HepG2 (cell line): ENCODE measurements around the gene BANP. TPM values are rescaled to one million over a fixed set of nuclear protein-coding genes. Genes with fewer than 3 reads are reported as not detected.
A peak's percentile ranks its signal among the peaks of the same experiment; 100 is the strongest.
"Not testable (repeated sequence)": the region's sequence is repeated elsewhere in the genome, so short reads cannot be mapped to it uniquely, and the experiment has no call there.

Source experiments
- ATAC-seq: fragments of 200-7000 bp; cut with Tn5 transposase; 3 replicates; pipeline ENCODE4 v1.9.1; 2020; ENCODE audit warnings: mild to moderate bottlenecking, moderate library complexity
- BruUV-seq: library from RNA; stranded (reverse); fragments of 400-500 nt; replicated peaks from 2 replicates; lab custom pipeline; 2021; lab: Mats Ljungman, UMichigan
- CTCF ChIA-PET: fragments of 300-600 bp; formaldehyde crosslinking; extraction: SDS; loops from one replicate; lab custom pipeline; 2021; ENCODE audit warnings: low total read pairs, inconsistent platforms, low intra/inter-chr PET ratio; lab: Yijun Ruan, JAX
- POLR2A ChIA-PET: fragments of 350-600 bp; sonication (Branson Sonifier 250); formaldehyde crosslinking; loops from one replicate; lab custom pipeline; 2020; ENCODE audit warnings: antibody characterized with exemption, inconsistent platforms; lab: Yijun Ruan, JAX
- DNase-seq: peaks from one replicate; pipeline ENCODE4 v3.0.0-alpha.2; 2015; ENCODE audit warnings: low spot score
- FAIRE-seq: peaks from 3 replicates; lab custom pipeline; 2011; peaks lifted over from hg19 to GRCh38; lab: Jason Lieb, UNC
- H2AFZ ChIP-seq: one replicate; pipeline ENCODE4 v1.6.1; 2011; ENCODE audit warnings: low read length, inconsistent platforms
- H3K27ac ChIP-seq: fragments of 300-600 bp; 3 replicates; pipeline ENCODE4 v1.8.0; 2011; ENCODE audit warnings: mixed run types, mild to moderate bottlenecking, mixed read lengths, low read length, inconsistent platforms; ENCODE audit not compliant: insufficient read depth; ENCODE audit errors: extremely low read length
- H3K27me3 ChIP-seq, 2 experiments: fragments of 200-600 bp in 1 of 2; 2 replicates in 1 of 2; 3 replicates in 1 of 2; pipeline versions ENCODE4 v1.6.0 to v1.8.0; 2011; ENCODE audit warnings: low read length in 2 of 2, mild to moderate bottlenecking in 2 of 2, moderate library complexity in 2 of 2, inconsistent platforms in 1 of 2; ENCODE audit not compliant: insufficient read depth in 2 of 2, control insufficient read depth in 1 of 2
- H3K36me3 ChIP-seq, 2 experiments: fragments of 200-600 bp in 1 of 2; replicated peaks in 1 of 2; 2 replicates in 1 of 2; 3 replicates in 1 of 2; pipeline versions ENCODE4 v1.5.1 to v1.8.0; 2011; ENCODE audit warnings: low read length in 2 of 2, inconsistent platforms in 1 of 2; ENCODE audit not compliant: insufficient read depth in 2 of 2, control insufficient read depth in 1 of 2
- H3K4me1 ChIP-seq: 2 replicates; pipeline ENCODE4 v1.5.1; 2012; ENCODE audit warnings: low read length, inconsistent platforms; ENCODE audit not compliant: insufficient read depth
- H3K4me2 ChIP-seq: 2 replicates; pipeline ENCODE4 v1.6.0; 2011; ENCODE audit warnings: low read depth, low read length, inconsistent platforms
- H3K4me3 ChIP-seq, 3 experiments: fragments of 200-600 bp in 1 of 3; sonication (generic), shearing (Covaris generic) in 1 of 3; replicated peaks in 1 of 3; 2 replicates each; pipeline ENCODE4 v1.5.1; 2011 to 2016; ENCODE audit warnings: low read length in 3 of 3, inconsistent platforms in 2 of 3, low read depth in 2 of 3, mild to moderate bottlenecking in 2 of 3, control low read depth in 1 of 3, mixed read lengths in 1 of 3; ENCODE audit not compliant: insufficient read depth in 1 of 3
- H3K79me2 ChIP-seq: one replicate; pipeline ENCODE4 v1.6.1; 2011; ENCODE audit warnings: low read length, inconsistent platforms; ENCODE audit not compliant: insufficient read depth
- H3K9ac ChIP-seq: 2 replicates; pipeline ENCODE4 v1.6.0; 2011; ENCODE audit warnings: mild to moderate bottlenecking, low read depth, low read length, inconsistent platforms; ENCODE audit not compliant: insufficient read depth
- H3K9me3 ChIP-seq: 2 replicates; pipeline ENCODE4 v1.5.1; 2012; ENCODE audit warnings: mild to moderate bottlenecking, low read length
- H4K20me1 ChIP-seq: 2 replicates; pipeline ENCODE4 v1.6.0; 2011; ENCODE audit warnings: inconsistent platforms, mild to moderate bottlenecking, low read length, moderate library complexity; ENCODE audit not compliant: insufficient read depth
- HNF4A ChIP-seq: sonication (generic); formaldehyde crosslinking; IDR thresholded peaks from 2 replicates; pipeline ENCODE4 v1.4.0; 2020; ENCODE audit warnings: missing genetic modification reagents
- HOXA3 ChIP-seq: sonication (generic); formaldehyde crosslinking; IDR thresholded peaks from 2 replicates; pipeline ENCODE4 v1.5.0; 2020; ENCODE audit warnings: missing genetic modification reagents
- MNT ChIP-seq: fragments of 450-650 bp; IDR thresholded peaks from 2 replicates; pipeline ENCODE4 v1.6.1; 2016
- ZFP36L2 ChIP-seq: sonication (generic); formaldehyde crosslinking; IDR thresholded peaks from 2 replicates; pipeline ENCODE4 v1.4.0; 2020; ENCODE audit warnings: missing genetic modification reagents
- ZNF121 ChIP-seq: sonication (generic); formaldehyde crosslinking; IDR thresholded peaks from 2 replicates; pipeline ENCODE4 v1.5.0; 2020; ENCODE audit warnings: mild to moderate bottlenecking, missing genetic modification reagents
- ZNF317 ChIP-seq: sonication (generic); formaldehyde crosslinking; IDR thresholded peaks from 2 replicates; pipeline ENCODE4 v1.5.0; 2020; ENCODE audit warnings: mild to moderate bottlenecking, missing genetic modification reagents
- ZNF652 ChIP-seq: IDR thresholded peaks from 2 replicates; pipeline ENCODE4 v1.6.1; 2016; ENCODE audit warnings: low read depth, borderline replicate concordance
- ZNF687 ChIP-seq: sonication (generic); formaldehyde crosslinking; IDR thresholded peaks from 2 replicates; pipeline ENCODE4 v1.5.1; 2020; ENCODE audit warnings: mild to moderate bottlenecking, missing genetic modification reagents, moderate library complexity
- ZNF768 ChIP-seq: sonication (generic); formaldehyde crosslinking; IDR thresholded peaks from 2 replicates; pipeline ENCODE4 v1.4.0; 2020; ENCODE audit warnings: missing genetic modification reagents
- WGBS: methylation state at CpG from one replicate; pipeline ENCODE4 v1.1.6; 2017; ENCODE audit warnings: low lambda C conversion rate; 5-methylcytosine and 5-hydroxymethylcytosine counted together
- in situ Hi-C: cut with HindIII; loops from 2 replicates; pipeline ENCODE4 v1.10.0; 2017; ENCODE audit warnings: low pct_unique_long_range_greater_than_20kb; ENCODE audit not compliant: extremely low pct_ligation_motif_present
- intact Hi-C: fragments of 100-400 bp; cut with micrococcal nuclease; formaldehyde crosslinking; loops from one replicate; pipeline ENCODE4 v1.10.0; 2022; ENCODE audit not compliant: unreplicated experiment
- polyA plus RNA-seq, 8 experiments: library from polyadenylated mRNA; depleted of rRNA in 3 of 8; stranded (reverse) in 7 of 8; unstranded in 1 of 8; fragments of >200 nt; fragmentation: Illumina TruSeq in 4 of 8; extraction: Trizol in 4 of 8; gene quantifications; 2 replicates each; pipeline versions ENCODE4 v1.2.1 to v1.2.3, GENCODE V29; 2011 to 2016; ENCODE audit warnings: low read depth in 4 of 8, missing spikeins in 1 of 8, mixed read lengths in 1 of 8; ENCODE audit not compliant: insufficient read depth in 1 of 8
- total RNA-seq, 5 experiments: library from RNA; depleted of rRNA; stranded (reverse); fragments of >200 nt; fragmentation: Illumina TruSeq; extraction: Trizol; gene quantifications; 2 replicates each; pipeline ENCODE4 v1.2.3, GENCODE V29; 2016; ENCODE audit warnings: low read depth in 1 of 5

Gene BANP
- total and polyA plus RNA-seq, 2 of the 13 experiments (the other 11 are each of a cell fraction or from before 2014, with no cell fraction given) = 20.2 to 23.8 TPM

GRCh38 chr16:87996962-87997880 is 46.0 kb downstream of the BANP start:
- H3K36me3 ChIP-seq = peaks cover 4 to 15% of the 10 kb centered on the region in 2 experiments; a peak in 4 of 5 replicates
- peaks cover 11% of the 10 kb centered on the region; the same call in 1 of the 2 replicates for H3K4me1 ChIP-seq
- WGBS = 94% methylated on average over 8 of the region's 8 CpGs
- in situ Hi-C loops (no loop called here), intact Hi-C loops (no loop called here)
- no peaks in the 10 kb centered on the region for H3K27me3 ChIP-seq
- ChIA-PET CTCF (no interaction called here), POLR2A (no interaction called here)
- no peaks in the 10 kb centered on the region for H3K9me3 ChIP-seq
- no peak overlapping the region for H3K9ac ChIP-seq
- H3K4me2 ChIP-seq = no peak overlapping the region
- TF ChIP-seq MNT (peak; percentile 96), ZFP36L2 (CRISPR knock-in tag) (no peak), ZNF121 (CRISPR knock-in tag) (peak; percentile 75)
- no peak overlapping the region for H3K27ac ChIP-seq
- no TSS peak for BruUV-seq
- ATAC-seq (peak; percentile 22; the same call in 1 of the 3 replicates), DNase-seq (no peak), FAIRE-seq (peak; percentile 36)
- H4K20me1 ChIP-seq = no peaks in the 10 kb centered on the region
- no peak overlapping the region for H2AFZ ChIP-seq
- H3K79me2 ChIP-seq = no peaks in the 10 kb centered on the region
- no peak overlapping the region for H3K4me3 ChIP-seq

GRCh38 chr16:87998184-87998793 is 47.1 kb downstream of the BANP start:
- H3K4me2 ChIP-seq, H3K27me3 ChIP-seq, H3K9ac ChIP-seq, BruUV-seq, H3K9me3 ChIP-seq, H3K79me2 ChIP-seq, CTCF ChIA-PET, FAIRE-seq, POLR2A ChIA-PET, DNase-seq, H2AFZ ChIP-seq, H4K20me1 ChIP-seq, H3K27ac ChIP-seq, H3K4me3 ChIP-seq, intact Hi-C loops, in situ Hi-C loops: not testable (repeated sequence)
- TF ChIP-seq ZNF768 (peak; percentile 69), ZNF652 (CRISPR knock-in tag) (0 out of 2 replicates have a peak, but pooled peaks have one; percentile 18), ZNF687 (CRISPR knock-in tag) (0 out of 2 replicates have a peak, but pooled peaks have one; percentile 9), ZNF317 (CRISPR knock-in tag) (peak; percentile 51; the same call in 1 of the 2 replicates), HOXA3 (CRISPR knock-in tag) (0 out of 2 replicates have a peak, but pooled peaks have one; percentile 28), HNF4A (peak; percentile 42)
- H3K36me3 ChIP-seq = peaks cover 6 to 11% of the 10 kb centered on the region in 2 experiments; a peak in 4 of 5 replicates
- 94% methylated on average over 31 of the region's 32 CpGs for WGBS
- H3K4me1 ChIP-seq = peaks cover 11% of the 10 kb centered on the region; the same call in 1 of the 2 replicates
- peak; percentile 41; the same call in 2 of the 3 replicates for ATAC-seq
